Colonic mucosa (tissue), 4 donors: ENCODE data around the gene DEPDC7. TPM values are rescaled to one million over a fixed set of nuclear protein-coding genes. Genes with fewer than 3 reads are reported as not detected.
A peak's percentile ranks its signal among the peaks of the same experiment; 100 is the strongest.

Source experiments
- DNase-seq: peaks from one replicate; pipeline ENCODE4 v3.0.0-alpha.2; 2020
- H3K27ac ChIP-seq: fragments of 200-600 bp; one replicate; pipeline ENCODE4 v1.8.0; 2021
- H3K27me3 ChIP-seq: fragments of 200-600 bp; one replicate; pipeline ENCODE4 v1.8.0; 2021
- H3K36me3 ChIP-seq: fragments of 200-600 bp; one replicate; pipeline ENCODE4 v1.8.0; 2021
- H3K4me1 ChIP-seq: fragments of 200-600 bp; one replicate; pipeline ENCODE4 v1.8.0; 2021; ENCODE audit warnings: mild to moderate bottlenecking
- H3K4me3 ChIP-seq: fragments of 200-600 bp; one replicate; pipeline ENCODE4 v1.8.0; 2021
- H3K9ac ChIP-seq, 2 donors: one replicate each; pipeline ENCODE4 v1.7.0; 2013; ENCODE audit warnings: control low read depth in 2 of 2, low read depth in 2 of 2, low read length in 2 of 2
- H3K9me3 ChIP-seq: fragments of 200-600 bp; one replicate; pipeline ENCODE4 v1.8.0; 2021
- CTCF ChIP-seq: fragments of 200-600 bp; IDR thresholded peaks from one replicate; pipeline ENCODE4 v1.8.0; 2022; ENCODE audit warnings: antibody characterized with exemption, mild to moderate bottlenecking
- intact Hi-C: fragments of 100-400 bp; cut with DNase I; formaldehyde crosslinking; loops from one replicate; pipeline ENCODE4 v1.14.1; 2022
- total RNA-seq, 2 donors: library from RNA; stranded (reverse); fragmentation: NEBNext Ultra II Directional in 1 of 2; extraction: Animal tissue kit (Norgen Biotek cat#: 25700) in 1 of 2; gene quantifications; one replicate each; pipeline ENCODE4 v1.2.1, GENCODE V29; 2021
- donor health status: healthy.
- donor health status: DM: no; HTN: no; CAD: no.
- donor health status: DM: no; HTN: no; CAD: no.

Gene DEPDC7
- total RNA-seq, 2 donors from 2014 or later, result 6.1 to 7.5 TPM

DNA sequence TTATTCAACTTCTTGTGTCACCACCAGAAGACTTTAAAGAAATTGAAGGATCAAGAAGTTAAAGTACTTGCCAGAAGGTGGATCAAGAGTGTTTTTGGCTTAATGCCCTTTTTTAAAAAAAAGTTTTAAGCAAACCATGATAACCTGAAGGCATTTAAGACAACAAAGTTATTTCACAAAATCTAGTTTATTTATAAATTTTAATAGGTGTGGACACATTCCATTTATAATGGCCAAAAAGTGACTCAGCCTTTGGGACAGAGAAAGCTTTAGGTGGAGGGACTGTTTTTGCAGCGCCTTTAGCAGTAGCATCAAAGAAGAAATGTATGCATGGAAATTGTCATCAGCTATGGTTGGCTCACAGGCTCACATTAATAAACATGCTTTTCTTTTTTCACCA lies 41.6 kb downstream of the DEPDC7 start:
- no peak for TF ChIP-seq CTCF
- intact Hi-C loops, result no loop called here
- Histone ChIP-seq H3K27me3 (no peaks in the 10 kb centered on the region), H3K27ac (no peak overlapping the region), H3K36me3 (no peaks in the 10 kb centered on the region), H3K9me3 (no peaks in the 10 kb centered on the region), H3K9ac (no peak overlapping the region), H3K4me3 (no peak overlapping the region), H3K4me1 (peaks cover 7% of the 10 kb centered on the region)
- no peak for DNase-seq

DNA sequence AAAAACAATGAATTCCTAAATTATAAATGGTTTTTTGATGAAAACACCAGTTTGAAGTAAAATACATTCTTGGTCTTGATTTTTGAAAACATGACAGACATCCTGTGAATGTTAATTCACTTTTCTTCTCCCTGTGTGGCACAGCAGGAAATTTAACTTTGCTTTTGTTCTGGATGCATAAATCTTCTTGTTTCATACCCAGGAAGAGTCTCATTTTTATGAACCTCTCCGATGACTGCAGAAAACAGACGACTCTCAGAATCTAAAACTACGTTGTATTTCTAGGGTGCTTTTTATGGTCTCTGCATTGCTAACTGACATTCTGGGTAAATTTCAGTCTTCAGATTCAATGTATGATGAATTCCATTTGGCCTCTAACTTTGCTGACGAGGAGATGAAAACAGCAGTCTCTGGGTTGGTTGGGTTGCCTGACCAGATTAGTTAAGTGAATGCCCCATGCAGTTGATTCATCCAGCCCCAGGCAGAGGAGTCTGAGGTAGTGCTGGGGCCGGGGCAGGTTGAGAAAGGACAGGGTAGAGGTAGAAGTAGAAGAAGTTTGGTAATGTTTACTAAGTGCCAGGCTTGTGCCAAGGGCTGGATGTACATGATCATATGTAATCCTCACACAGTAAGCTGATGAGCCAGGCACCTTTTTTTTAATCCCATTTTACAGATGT lies 43.8 kb downstream of the DEPDC7 start:
- H3K27ac ChIP-seq, result no peak overlapping the region
- H3K4me3 ChIP-seq, result no peak overlapping the region
- H3K4me1 ChIP-seq, result peaks cover 7% of the 10 kb centered on the region
- intact Hi-C loops, result loop anchor here (10.0 kb wide), 1 partner anchor 245 kb away; no protein-coding TSS in a partner anchor
- H3K9me3 ChIP-seq, result no peaks in the 10 kb centered on the region
- DNase-seq, result no peak
- H3K36me3 ChIP-seq, result no peaks in the 10 kb centered on the region
- no peak for TF ChIP-seq CTCF
- H3K27me3 ChIP-seq, result no peaks in the 10 kb centered on the region
- H3K9ac ChIP-seq, result no peak overlapping the region

DNA sequence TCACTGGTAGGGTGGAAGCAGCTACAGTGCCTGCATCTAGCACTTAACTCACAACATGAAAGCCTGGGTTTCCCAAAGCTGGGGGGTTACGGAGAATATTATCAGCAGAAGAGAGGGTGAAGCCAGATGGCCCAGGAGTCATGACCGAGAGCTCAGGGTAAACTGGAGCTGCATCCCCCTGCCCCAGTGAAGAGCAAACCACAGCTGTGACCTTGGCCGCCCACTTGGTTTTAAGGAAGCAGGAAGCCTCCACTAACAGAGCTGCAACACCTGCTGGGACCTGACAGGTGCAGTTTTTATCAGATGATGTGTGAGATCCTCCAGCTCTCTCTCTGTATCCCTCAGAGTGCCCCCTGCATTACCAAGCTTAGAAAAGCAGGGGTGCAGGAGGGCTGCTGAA lies 44.6 kb downstream of the DEPDC7 start:
- Histone ChIP-seq H3K36me3 (no peaks in the 10 kb centered on the region), H3K9me3 (no peaks in the 10 kb centered on the region), H3K9ac (peak overlapping the region in 1 of 2 donors; percentile 34), H3K4me1 (peaks cover 7% of the 10 kb centered on the region), H3K27me3 (no peaks in the 10 kb centered on the region), H3K27ac (peak overlapping the region; percentile 78), H3K4me3 (no peak overlapping the region)
- TF ChIP-seq CTCF, result no peak
- intact Hi-C loops, result loop anchor here (10.0 kb wide), 1 partner anchor 245 kb away; no protein-coding TSS in a partner anchor
- no peak for DNase-seq

DNA sequence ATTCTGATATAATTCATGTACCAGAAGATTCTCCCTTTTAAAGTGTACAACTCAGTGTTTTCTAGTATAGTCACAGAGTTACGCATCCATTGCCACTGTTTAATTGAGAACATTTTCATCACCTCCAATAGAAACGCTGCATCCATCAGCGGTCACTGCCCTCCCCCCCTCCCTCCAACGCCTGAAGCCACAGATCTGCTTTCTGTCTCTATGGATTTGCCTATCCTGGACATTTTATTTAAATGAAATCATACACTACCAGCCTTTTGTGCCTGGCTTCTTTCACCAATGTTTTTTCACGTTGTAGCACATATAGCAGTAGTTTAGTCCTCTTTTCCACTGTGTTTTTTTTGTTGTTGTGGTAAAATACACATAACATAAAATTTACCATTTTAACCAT lies 46.5 kb downstream of the DEPDC7 start:
- no peaks in the 10 kb centered on the region for H3K36me3 ChIP-seq
- no peak for DNase-seq
- no peaks in the 10 kb centered on the region for H3K9me3 ChIP-seq
- no peaks in the 10 kb centered on the region for H3K27me3 ChIP-seq
- TF ChIP-seq CTCF, result no peak
- H3K9ac ChIP-seq, result no peak overlapping the region
- no peak overlapping the region for H3K4me3 ChIP-seq
- H3K27ac ChIP-seq, result peak overlapping the region; percentile 78
- intact Hi-C loops, result loop anchor here (10.0 kb wide), 1 partner anchor 247 kb away; no protein-coding TSS in a partner anchor
- H3K4me1 ChIP-seq, result peaks cover 7% of the 10 kb centered on the region

- intact Hi-C loops, result loop anchor here (10.0 kb wide), 1 partner anchor 249 kb away; no protein-coding TSS in a partner anchor
- no peaks in the 10 kb centered on the region for H3K27me3 ChIP-seq
- H3K27ac ChIP-seq, result no peak overlapping the region
- no peaks in the 10 kb centered on the region for H3K36me3 ChIP-seq
- H3K9ac ChIP-seq, result no peak overlapping the region
- no peak for TF ChIP-seq CTCF
- H3K4me3 ChIP-seq, result no peak overlapping the region
- H3K9me3 ChIP-seq, result no peaks in the 10 kb centered on the region
- no peak for DNase-seq
- H3K4me1 ChIP-seq, result peaks cover 7% of the 10 kb centered on the region
These were observed 47.7 kb downstream of the DEPDC7 start for GRCh38 chr11:33063326-33063881.
